HG02852 (cell line): ENCODE data around the gene CCPG1.

Experiments
- ATAC-seq: cut with Tn5 transposase; IDR thresholded peaks from one replicate; pipeline ENCODE4 v1.9.1; 2021; ENCODE audit warnings: mild to moderate bottlenecking, moderate library complexity; ENCODE audit not compliant: unreplicated experiment

Gene CCPG1

DNA sequence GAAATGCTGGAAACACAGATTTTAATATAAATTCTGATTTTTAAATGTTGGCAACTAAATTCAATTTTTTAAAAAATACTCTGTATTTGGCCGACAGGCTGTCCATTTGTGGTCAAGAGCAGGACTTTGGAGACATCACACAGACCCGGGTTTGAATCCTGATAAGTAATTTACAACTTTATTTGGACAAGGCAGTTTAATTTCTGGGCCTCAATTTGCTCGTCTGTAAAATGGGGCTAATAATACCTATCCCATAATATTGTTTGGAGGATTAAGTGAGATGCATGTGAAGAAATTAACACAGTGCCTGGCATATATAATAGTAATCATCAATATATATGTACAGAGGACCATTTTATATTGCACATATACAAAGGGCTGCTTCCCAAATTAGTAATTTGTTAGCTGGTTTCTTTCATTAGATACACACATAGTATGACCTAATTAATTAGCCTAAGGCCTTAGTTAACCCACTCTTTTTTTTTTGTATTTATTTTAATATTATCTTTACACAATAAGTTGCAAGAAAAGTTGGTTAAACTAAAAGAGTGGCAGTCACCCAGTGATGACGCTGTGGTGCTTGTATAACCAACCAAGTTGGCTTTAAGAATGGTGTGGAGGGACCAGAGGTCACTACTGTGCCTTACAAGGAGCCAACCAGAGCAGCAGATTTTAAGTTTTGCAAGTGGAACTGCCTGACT, 88.5 kb downstream of the CCPG1 start:
- ATAC-seq: no peak

DNA sequence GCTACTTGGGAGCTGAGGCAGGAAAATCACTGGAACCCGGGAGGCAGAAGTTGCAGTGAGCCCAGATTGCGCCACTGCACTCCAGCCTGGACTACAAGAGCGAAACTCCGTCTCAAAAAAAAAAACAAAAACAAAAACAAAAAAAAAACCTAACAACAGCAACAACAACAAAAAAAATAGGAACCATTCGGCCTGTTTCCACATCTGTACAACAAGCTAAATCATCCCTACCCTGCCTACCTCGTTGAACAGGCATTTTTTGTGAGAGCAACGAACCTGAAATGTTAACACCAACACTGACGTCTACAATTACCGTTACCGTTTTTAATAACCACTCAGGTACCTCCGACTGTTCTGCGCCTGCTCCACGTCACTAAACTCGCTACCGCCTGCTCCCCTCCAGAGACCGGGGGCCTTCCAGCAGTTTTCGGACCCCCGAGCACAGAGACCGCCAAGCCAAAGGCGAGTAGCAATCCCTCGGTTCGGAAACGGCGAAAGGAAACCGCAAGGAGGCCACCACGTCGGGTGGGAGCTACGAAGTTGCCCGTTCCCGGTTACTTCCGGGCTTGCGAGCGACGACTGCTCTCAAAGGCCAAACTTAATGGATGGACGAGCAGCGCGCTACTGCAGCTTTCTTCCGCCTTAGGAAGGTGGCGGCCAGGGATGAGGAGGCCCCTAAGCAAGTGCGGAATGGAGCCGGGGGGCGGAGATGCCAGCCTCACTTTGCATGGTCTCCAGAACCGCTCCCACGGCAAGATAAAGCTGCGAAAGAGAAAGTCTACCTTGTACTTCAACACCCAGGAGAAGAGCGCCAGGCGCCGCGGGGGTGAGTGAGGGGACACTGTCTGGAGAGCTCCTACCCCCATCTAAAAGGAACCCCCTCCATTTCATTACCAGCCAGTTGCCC, 89.3 kb downstream of the CCPG1 start, which contains the start of the genes PIGB and PIGBOS1:
PIGB (plus strand) TSS at position 635 of the 907 bp plus-strand sequence; CDS start at position 664, 29 bp downstream.
PIGBOS1 (minus strand) TSS at position 536 of the 907 bp plus-strand sequence. CDS start 1,331 bp downstream, outside the sequence.
- ATAC-seq: peak; percentile 94
